Measurements from ENCODE around the gene NR3C2. TPM values are rescaled to one million over a fixed set of nuclear protein-coding genes. Genes with fewer than 3 reads are reported as not detected.

The NR3C2 gene
- total RNA-seq, 2 donors from 2014 or later, result 0.44 to 0.82 TPM

DNA sequence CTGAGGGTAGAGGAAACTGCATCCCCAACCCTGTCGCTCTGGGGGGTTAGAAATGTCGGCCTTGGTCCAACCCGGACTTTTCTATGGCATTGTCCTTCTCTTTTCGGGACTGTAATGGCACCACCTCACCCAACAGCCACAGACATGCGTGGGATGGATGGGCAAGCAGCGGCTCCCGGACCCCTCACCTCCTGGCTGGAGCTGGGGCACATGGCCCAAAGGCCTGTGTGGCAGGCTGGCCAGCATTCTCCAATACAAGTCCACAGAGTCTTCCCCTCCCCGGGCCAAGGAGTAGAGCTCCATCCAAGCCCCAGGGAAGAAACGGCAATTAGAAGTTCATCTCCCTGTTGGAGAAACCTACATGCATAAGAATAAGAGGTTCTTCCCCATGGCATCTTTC is 142.9 kb downstream of the NR3C2 start:
- Mint-ChIP-seq H3K27me3 (ENCODE audit: insufficient read depth) (no peaks in the 10 kb centered on the region), H3K4me1 (no peaks in the 10 kb centered on the region), H3K27ac (no peak overlapping the region), H3K9me3 (peaks cover 56% of the 10 kb centered on the region), H3K36me3 (ENCODE audit: low read depth) (no peaks in the 10 kb centered on the region), H3K4me3 (no peak overlapping the region)
- TF ChIP-seq, protein P1, sequence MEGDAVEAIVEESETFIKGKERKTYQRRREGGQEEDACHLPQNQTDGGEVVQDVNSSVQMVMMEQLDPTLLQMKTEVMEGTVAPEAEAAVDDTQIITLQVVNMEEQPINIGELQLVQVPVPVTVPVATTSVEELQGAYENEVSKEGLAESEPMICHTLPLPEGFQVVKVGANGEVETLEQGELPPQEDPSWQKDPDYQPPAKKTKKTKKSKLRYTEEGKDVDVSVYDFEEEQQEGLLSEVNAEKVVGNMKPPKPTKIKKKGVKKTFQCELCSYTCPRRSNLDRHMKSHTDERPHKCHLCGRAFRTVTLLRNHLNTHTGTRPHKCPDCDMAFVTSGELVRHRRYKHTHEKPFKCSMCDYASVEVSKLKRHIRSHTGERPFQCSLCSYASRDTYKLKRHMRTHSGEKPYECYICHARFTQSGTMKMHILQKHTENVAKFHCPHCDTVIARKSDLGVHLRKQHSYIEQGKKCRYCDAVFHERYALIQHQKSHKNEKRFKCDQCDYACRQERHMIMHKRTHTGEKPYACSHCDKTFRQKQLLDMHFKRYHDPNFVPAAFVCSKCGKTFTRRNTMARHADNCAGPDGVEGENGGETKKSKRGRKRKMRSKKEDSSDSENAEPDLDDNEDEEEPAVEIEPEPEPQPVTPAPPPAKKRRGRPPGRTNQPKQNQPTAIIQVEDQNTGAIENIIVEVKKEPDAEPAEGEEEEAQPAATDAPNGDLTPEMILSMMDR (conservative IDR thresholded peaks at IDR 0.05), result no peak
- peaks cover 35% of the 10 kb centered on the region for H3K9me3 ChIP-seq (ENCODE audit: control insufficient read depth, low read length)
- no peak for DNase-seq
- no peaks in the 10 kb centered on the region for H3K27me3 ChIP-seq (ENCODE audit: control insufficient read depth, insufficient read depth, low read length, poor library complexity, severe bottlenecking)
- WGBS, 2 experiments (ENCODE audit: insufficient coverage in 1 of 2, insufficient read length in 1 of 2), result 92 to 97% methylated on average over 3 to 9 of the region's 9 CpGs
- H3K4me1 ChIP-seq (ENCODE audit: control insufficient read depth, insufficient read depth, low read length), result no peaks in the 10 kb centered on the region
- H3K36me3 ChIP-seq (ENCODE audit: control insufficient read depth, insufficient read depth, low read length), result no peaks in the 10 kb centered on the region
- H3K9ac ChIP-seq (ENCODE audit: extremely low read depth, low read length, poor library complexity, severe bottlenecking), result no peak overlapping the region
- H3K27ac ChIP-seq (ENCODE audit: low read depth, low read length), result no peak overlapping the region
- no peak overlapping the region for H3K4me3 ChIP-seq (ENCODE audit: low read length)

GRCh38 chr4:148296498-148296897 is 145.7 kb downstream of the NR3C2 start:
- no peak overlapping the region for H3K9ac ChIP-seq (ENCODE audit: extremely low read depth, low read length, poor library complexity, severe bottlenecking)
- H3K4me3 Mint-ChIP-seq, result no peak overlapping the region
- no peaks in the 10 kb centered on the region for H3K4me1 ChIP-seq (ENCODE audit: control insufficient read depth, insufficient read depth, low read length)
- WGBS, 2 experiments (ENCODE audit: insufficient coverage in 1 of 2, insufficient read length in 1 of 2), result 91 to 93% methylated on average over 2 of the region's 2 CpGs
- no peaks in the 10 kb centered on the region for H3K27me3 ChIP-seq (ENCODE audit: control insufficient read depth, insufficient read depth, low read length, poor library complexity, severe bottlenecking)
- H3K9me3 Mint-ChIP-seq, result peaks cover 42% of the 10 kb centered on the region
- no peaks in the 10 kb centered on the region for H3K36me3 ChIP-seq (ENCODE audit: control insufficient read depth, insufficient read depth, low read length)
- no peak for DNase-seq
- no peaks in the 10 kb centered on the region for H3K27me3 Mint-ChIP-seq (ENCODE audit: insufficient read depth)
- H3K27ac ChIP-seq (ENCODE audit: low read depth, low read length), result no peak overlapping the region
- no peak overlapping the region for H3K27ac Mint-ChIP-seq
- peaks cover 26% of the 10 kb centered on the region for H3K9me3 ChIP-seq (ENCODE audit: control insufficient read depth, low read length)
- no peaks in the 10 kb centered on the region for H3K4me1 Mint-ChIP-seq
- H3K4me3 ChIP-seq (ENCODE audit: low read length), result no peak overlapping the region
- no peaks in the 10 kb centered on the region for H3K36me3 Mint-ChIP-seq (ENCODE audit: low read depth)
- TF ChIP-seq, protein P1 (conservative IDR thresholded peaks at IDR 0.05), result no peak

- WGBS, 2 experiments (ENCODE audit: insufficient coverage in 1 of 2, insufficient read length in 1 of 2), result 81 to 100% methylated on average over 1 of the region's 1 CpG
- Histone ChIP-seq H3K27ac (ENCODE audit: low read depth, low read length) (no peak overlapping the region), H3K9me3 (ENCODE audit: control insufficient read depth, low read length) (peaks cover 19% of the 10 kb centered on the region), H3K36me3 (ENCODE audit: control insufficient read depth, insufficient read depth, low read length) (no peaks in the 10 kb centered on the region), H3K9ac (ENCODE audit: extremely low read depth, low read length, poor library complexity, severe bottlenecking) (no peak overlapping the region), H3K4me1 (ENCODE audit: control insufficient read depth, insufficient read depth, low read length) (no peaks in the 10 kb centered on the region), H3K27me3 (ENCODE audit: control insufficient read depth, insufficient read depth, low read length, poor library complexity, severe bottlenecking) (no peaks in the 10 kb centered on the region), H3K4me3 (ENCODE audit: low read length) (no peak overlapping the region)
- no peaks in the 10 kb centered on the region for H3K4me1 Mint-ChIP-seq
- DNase-seq, result no peak
- H3K27me3 Mint-ChIP-seq (ENCODE audit: insufficient read depth), result no peaks in the 10 kb centered on the region
- no peaks in the 10 kb centered on the region for H3K36me3 Mint-ChIP-seq (ENCODE audit: low read depth)
- no peak overlapping the region for H3K4me3 Mint-ChIP-seq
- TF ChIP-seq, protein P1 (conservative IDR thresholded peaks at IDR 0.05), result no peak
- no peak overlapping the region for H3K27ac Mint-ChIP-seq
- H3K9me3 Mint-ChIP-seq, result peaks cover 33% of the 10 kb centered on the region
Measured at GRCh38 chr4:148295642-148296041, 146.6 kb downstream of the NR3C2 start.
